Activated naive CD4-positive, alpha-beta T cell treated with anti-CD3 and anti-CD28 coated beads, Interleukin-2, amount 50 U/mL, for 72 hours (primary cell): Measurements from ENCODE around the gene AP1G1. TPM values are rescaled to one million over a fixed set of nuclear protein-coding genes. Genes with fewer than 3 reads are reported as not detected.
A peak's percentile ranks its signal among the peaks of the same experiment; 100 is the strongest.
"Not testable (repeated sequence)": the region's sequence is repeated elsewhere in the genome, so short reads cannot be mapped to it uniquely, and the experiment has no call there.

Experiments
- ATAC-seq, 2 donors: fragments of 150-1000 bp; cut with Tn5 transposase; 2 replicates each; pipeline ENCODE4 v1.10.0; 2021; ENCODE audit warnings: mild to moderate bottlenecking in 2 of 2, moderate library complexity in 2 of 2
- DNase-seq, 2 donors: peaks; one replicate each; pipeline ENCODE4 v3.0.0; 2021 to 2022; ENCODE audit warnings: low spot score in 2 of 2
- H3K27ac Mint-ChIP-seq, 2 donors: one replicate each; pipeline ENCODE4 v1.8.0; 2022; ENCODE audit warnings: mild to moderate bottlenecking in 2 of 2, mixed read lengths in 2 of 2
- H3K36me3 Mint-ChIP-seq, 2 donors: one replicate each; pipeline ENCODE4 v1.8.0; 2022; ENCODE audit warnings: mixed read lengths in 2 of 2
- H3K9me3 Mint-ChIP-seq, 2 donors: one replicate each; pipeline ENCODE4 v1.8.0; 2022; ENCODE audit warnings: mixed read lengths in 2 of 2
- total RNA-seq, 2 donors: library from RNA; stranded (reverse); gene quantifications; one replicate each; pipeline ENCODE4 v1.2.3, GENCODE V29; 2022

AP1G1 gene
- total RNA-seq, 2 donors from 2014 or later, result 73.1 to 79.0 TPM

- ATAC-seq (no peak), DNase-seq (no peak)
- H3K36me3 Mint-ChIP-seq, result no peaks in the 10 kb centered on the region
- no peaks in the 10 kb centered on the region for H3K9me3 Mint-ChIP-seq
- no peak overlapping the region for H3K27ac Mint-ChIP-seq
These were observed 107.8 kb downstream of the AP1G1 start for GRCh38 chr16:71700831-71701230.

- H3K27ac Mint-ChIP-seq, result peak overlapping the region in 1 of 2 donors; percentile 11
- no peak for DNase-seq
- no peaks in the 10 kb centered on the region for H3K36me3 Mint-ChIP-seq
- ATAC-seq, result no peak
- no peaks in the 10 kb centered on the region for H3K9me3 Mint-ChIP-seq
These were observed 110.1 kb downstream of the AP1G1 start for GRCh38 chr16:71698491-71698890.

GRCh38 chr16:71693164-71693563 lies 115.5 kb downstream of the AP1G1 start:
- no peak for ATAC-seq
- Mint-ChIP-seq H3K36me3 (no peaks in the 10 kb centered on the region), H3K9me3 (no peaks in the 10 kb centered on the region), H3K27ac (no peak overlapping the region)
- no peak for DNase-seq

GRCh38 chr16:71689901-71690300 lies 118.7 kb downstream of the AP1G1 start:
- peaks cover 0 to under 1% of the 10 kb centered on the region in 2 donors for H3K36me3 Mint-ChIP-seq
- ATAC-seq, result no peak
- no peak for DNase-seq
- no peaks in the 10 kb centered on the region for H3K9me3 Mint-ChIP-seq
- no peak overlapping the region for H3K27ac Mint-ChIP-seq

- DNase-seq (no peak), ATAC-seq (no peak)
- Mint-ChIP-seq H3K36me3 (peaks cover 5 to 9% of the 10 kb centered on the region in 2 donors), H3K27ac (no peak overlapping the region), H3K9me3 (no peaks in the 10 kb centered on the region)
These were observed 120.8 kb downstream of the AP1G1 start for GRCh38 chr16:71687861-71688260.

- not testable (repeated sequence) for DNase-seq, ATAC-seq, H3K9me3 Mint-ChIP-seq, H3K27ac Mint-ChIP-seq
- H3K36me3 Mint-ChIP-seq, result peaks cover 5 to 14% of the 10 kb centered on the region in 2 donors
These were observed 124.4 kb downstream of the AP1G1 start for GRCh38 chr16:71684280-71684679.

GRCh38 chr16:71681360-71681759 lies 127.3 kb downstream of the AP1G1 start:
- Mint-ChIP-seq H3K27ac (no peak overlapping the region), H3K36me3 (peaks cover 5 to 14% of the 10 kb centered on the region in 2 donors), H3K9me3 (no peaks in the 10 kb centered on the region)
- no peak for DNase-seq
- no peak for ATAC-seq

Other genes starting within 250 kb of the AP1G1 start
- not detected for gene TAT, start 231.7 kb downstream of the AP1G1 start, total RNA-seq
- gene MARVELD3, start 182.7 kb downstream of the AP1G1 start, total RNA-seq, result not detected
- gene PHLPP2, start 84.1 kb downstream of the AP1G1 start, total RNA-seq, result 1 to 10 TPM; 6.4 to 9.4 TPM
- 10 to 100 TPM; 17.0 to 33.0 TPM for gene ATXN1L, start 37.1 kb upstream of the AP1G1 start, total RNA-seq
- gene ZNF821, start 75.3 kb upstream of the AP1G1 start, total RNA-seq, result 1 to 10 TPM; 6.6 to 7.3 TPM
- gene IST1, start 86.7 kb upstream of the AP1G1 start, total RNA-seq, result 100 to 1,000 TPM; 166 to 256 TPM
- gene PKD1L3, start 191.6 kb upstream of the AP1G1 start, total RNA-seq, result under 1 TPM; 0.07 to 0.10 TPM
- 10 to 100 TPM; 16.8 to 18.7 TPM for gene DHODH, start 199.9 kb upstream of the AP1G1 start, total RNA-seq
- gene HP, start 245.7 kb upstream of the AP1G1 start, total RNA-seq, result not detected